NCI-H748 (cell line): Measurements from ENCODE around the gene SEPTIN1.

Source experiments
- DNase-seq: peaks from one replicate; lab custom pipeline; 2025; ENCODE audit not compliant: unreplicated experiment; lab: John Stamatoyannopoulos, UW

Gene SEPTIN1

DNA sequence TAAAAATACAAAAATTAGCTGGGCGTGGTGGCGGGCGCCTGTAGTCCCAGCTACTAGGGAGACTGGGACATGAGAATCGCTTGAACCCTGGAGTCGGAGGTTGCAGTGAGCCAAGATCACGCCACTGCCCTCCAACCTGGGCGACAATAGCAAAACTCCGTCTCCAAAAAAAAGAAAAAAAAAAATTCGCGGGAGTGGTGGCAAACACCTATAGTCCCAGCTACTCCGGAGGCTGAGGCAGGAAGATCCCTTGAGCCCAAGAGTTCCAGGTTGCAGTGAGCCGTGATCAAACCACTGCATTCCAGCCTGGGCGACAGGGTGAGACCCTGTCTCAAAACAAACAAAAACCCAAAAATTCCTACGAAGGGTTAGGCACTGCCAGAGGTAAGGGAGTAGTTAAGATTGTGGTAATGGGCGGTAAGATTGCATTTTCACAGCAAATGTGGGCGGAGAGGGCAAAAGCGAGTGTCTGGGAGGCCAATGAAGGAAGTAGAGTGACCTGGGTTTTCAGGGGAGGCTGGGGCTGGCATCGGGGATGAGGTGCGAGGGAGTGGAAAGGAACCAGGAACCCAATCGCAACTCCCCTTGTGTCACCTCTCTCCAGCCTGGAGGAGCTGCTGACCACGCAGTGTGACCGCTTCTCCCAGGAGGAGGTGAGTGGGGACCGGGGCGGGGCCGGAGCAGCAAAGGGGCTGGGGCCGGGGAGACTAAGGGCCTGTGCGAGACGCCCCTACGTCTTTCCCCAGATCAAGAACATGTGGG is 5.1 kb downstream of the SEPTIN1 start:
- DNase-seq, result no peak

DNA sequence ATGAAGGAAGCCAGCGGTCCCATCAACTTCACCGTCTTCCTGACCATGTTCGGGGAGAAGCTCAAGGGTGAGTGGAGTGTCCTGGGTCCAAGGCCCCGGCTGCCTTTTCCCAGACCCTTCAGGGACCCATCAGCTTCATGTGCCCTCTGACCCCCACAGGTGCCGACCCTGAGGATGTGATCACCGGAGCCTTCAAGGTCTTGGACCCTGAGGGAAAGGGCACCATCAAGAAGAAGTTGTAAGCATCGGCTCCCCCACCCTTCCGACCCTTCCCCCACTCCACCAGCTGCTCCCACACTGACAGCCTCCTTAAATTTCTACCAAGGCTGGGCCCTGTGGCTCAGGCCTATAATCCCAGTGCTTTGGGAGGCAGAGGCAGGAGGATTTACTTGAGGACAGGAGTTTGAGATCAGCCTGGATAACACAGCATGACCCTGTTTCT is 5.9 kb downstream of the SEPTIN1 start:
- DNase-seq, result no peak

- no peak for DNase-seq
Measured at GRCh38 chr16:30375864-30376263, 6.5 kb downstream of the SEPTIN1 start.

- DNase-seq, result no peak
Measured at GRCh38 chr16:30374538-30374937, 7.8 kb downstream of the SEPTIN1 start, which contains the start of gene MYL11. MYL11 (plus strand) TSS chr16:30374802; CDS start chr16:30374858, 56 bp downstream.

DNA sequence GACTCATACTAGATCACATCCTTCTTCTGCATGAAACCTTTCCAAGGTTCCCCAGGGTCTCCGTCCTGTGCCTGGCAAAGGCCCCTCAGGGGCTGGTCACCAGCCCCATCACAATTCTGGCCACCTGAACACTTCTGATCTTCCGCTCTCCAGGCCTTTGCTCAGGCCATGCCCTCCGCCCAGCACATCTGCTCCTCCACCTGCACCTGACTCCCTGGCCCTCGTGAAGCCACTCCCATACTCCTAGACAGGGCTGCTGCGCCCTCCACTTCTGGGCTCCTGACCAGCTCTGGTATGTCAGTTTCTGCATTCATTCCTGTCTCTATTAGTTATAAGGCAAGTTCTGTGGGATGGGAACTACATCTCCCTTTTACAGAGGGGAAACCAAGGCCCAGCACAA is 9.6 kb downstream of the SEPTIN1 start:
- DNase-seq, result no peak

- no peak for DNase-seq
Measured at GRCh38 chr16:30372038-30372712, 10.2 kb downstream of the SEPTIN1 start.

DNA sequence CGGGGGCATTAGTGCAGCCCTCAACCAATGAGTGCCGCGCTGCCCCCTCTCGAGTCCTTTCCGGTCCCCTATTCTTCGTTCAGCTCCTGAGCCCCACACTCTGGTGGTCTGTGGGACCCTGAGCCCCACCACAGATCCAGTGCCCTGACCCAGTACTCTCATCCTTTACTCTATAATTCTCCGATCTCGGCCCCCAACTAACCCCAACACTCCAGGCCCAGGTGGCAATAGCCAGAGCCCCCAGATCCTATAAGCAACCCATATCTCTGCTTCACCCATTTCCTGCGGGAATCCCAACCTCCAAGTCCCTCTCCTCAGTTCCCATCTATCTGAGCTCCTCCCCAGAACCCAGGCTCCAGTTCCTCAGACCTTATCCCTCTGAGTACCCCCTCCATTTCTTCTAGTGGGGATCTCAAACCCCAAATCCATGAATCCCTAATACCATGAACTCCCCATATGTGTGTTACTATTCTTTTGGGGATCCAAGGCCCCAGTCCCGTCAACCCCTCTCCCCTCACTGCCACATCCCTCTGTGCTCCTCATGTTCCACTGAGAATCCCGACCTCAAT is 11.0 kb downstream of the SEPTIN1 start:
- no peak for DNase-seq

DNA sequence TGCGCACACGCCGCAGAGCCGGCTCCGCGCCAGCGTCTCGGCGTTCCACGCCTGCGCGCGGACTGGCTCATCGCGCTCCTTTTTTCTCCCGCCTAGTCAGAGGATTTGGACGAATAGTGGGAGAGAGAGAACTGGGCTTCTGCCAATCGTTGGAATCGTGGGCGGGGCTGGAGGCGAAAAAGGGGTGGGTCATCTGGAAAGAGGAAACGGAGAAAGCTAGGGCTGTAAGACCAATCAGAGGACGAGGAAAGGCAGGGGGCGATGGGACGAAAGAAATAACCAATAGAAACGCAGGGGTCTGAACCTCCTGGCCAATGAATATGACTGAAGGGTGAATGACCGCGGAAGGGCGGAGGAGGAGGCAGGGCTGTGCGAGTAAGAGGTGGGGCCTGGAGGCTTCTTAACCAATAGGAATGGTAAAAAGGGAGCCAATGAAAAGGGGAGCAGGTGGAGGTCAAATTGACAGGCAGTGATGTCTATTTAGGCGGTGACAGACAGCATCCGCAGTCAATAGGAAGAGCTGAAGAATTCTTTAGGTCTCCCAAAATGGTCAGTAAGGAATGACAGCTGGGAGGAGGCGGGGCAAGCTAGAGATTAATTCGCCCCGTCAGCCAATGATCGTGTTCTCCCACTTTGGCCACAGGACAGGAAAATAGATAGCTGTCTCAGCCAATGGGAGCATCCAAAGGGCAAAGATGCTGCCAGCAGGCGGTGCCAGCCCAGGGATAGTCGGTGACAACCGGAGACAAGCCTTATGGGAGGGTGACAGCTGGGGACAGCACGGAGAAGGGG is 11.7 kb downstream of the SEPTIN1 start, which contains the start of gene TBC1D10B:
Gene TBC1D10B (minus strand): TSS at position 39 of the 792 bp plus-strand sequence. CDS start 311 bp downstream, outside the sequence.
- peak; percentile 99 for DNase-seq

GRCh38 chr16:30369938-30370455 is 12.4 kb downstream of the SEPTIN1 start:
- no peak for DNase-seq

GRCh38 chr16:30369091-30369937 is 13.0 kb downstream of the SEPTIN1 start:
- no peak for DNase-seq

- DNase-seq, result no peak
Measured at GRCh38 chr16:30368792-30369090, 13.6 kb downstream of the SEPTIN1 start.

- DNase-seq, result no peak
Measured at GRCh38 chr16:30368122-30368791, 14.1 kb downstream of the SEPTIN1 start.

GRCh38 chr16:30367349-30368009 is 14.9 kb downstream of the SEPTIN1 start:
- DNase-seq, result no peak

DNA sequence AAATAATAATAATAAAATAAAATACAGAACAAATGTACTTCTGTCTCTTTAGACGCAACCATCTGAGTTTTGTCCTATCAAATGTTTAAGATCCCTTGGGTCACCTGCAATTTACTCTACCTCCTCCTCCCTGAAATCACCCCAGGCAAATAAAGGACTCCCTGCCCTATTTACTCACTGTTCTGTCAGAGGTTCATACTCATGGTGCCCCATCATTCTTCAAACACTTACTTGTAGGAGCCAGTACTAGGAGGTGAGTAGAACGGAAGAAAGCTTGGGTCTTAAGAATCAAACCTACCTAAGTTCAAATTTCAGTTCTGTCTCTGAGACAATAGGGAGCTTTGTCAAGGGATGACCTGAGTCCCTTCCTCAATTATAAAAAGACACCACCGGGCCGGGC is 15.8 kb downstream of the SEPTIN1 start:
- DNase-seq, result no peak

DNA sequence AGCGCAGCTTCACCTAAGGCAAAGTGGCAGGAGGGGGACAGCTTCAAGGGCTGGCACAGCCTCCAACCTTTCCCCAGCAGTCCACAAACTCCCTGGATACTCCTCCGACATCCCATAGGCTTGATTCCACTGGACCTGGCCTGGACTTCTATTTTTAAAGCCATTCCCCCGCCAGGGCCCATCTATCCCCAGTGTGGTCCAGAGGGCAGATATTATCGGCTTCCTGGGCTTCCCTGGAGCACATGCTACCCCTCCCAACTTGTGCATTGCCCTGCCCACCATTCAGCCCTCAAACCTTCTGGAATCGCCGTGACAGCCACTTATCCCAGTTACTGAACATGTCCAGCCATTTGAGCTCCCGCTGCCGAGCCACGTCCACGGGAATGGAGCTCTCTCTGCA is 17.2 kb downstream of the SEPTIN1 start:
- DNase-seq, result no peak

GRCh38 chr16:30361180-30361579 is 21.2 kb downstream of the SEPTIN1 start:
- no peak for DNase-seq

DNA sequence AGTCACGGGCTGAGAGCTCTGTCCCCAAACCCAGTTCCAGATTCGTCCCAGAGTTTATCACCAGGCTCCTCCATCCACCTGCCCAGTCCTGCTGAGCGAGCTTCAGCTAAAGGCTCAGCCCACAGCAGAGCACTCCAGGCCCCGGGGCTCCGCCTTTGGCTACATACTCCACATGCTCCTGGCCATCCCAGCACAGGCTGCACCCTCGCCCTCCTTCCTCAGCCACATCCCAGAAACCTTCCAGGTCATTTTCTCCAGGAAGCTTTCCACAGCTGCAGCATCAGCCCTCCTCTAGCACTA is 22.5 kb downstream of the SEPTIN1 start:
- DNase-seq, result no peak

- DNase-seq, result no peak
Measured at GRCh38 chr16:30358990-30359870, 23.1 kb downstream of the SEPTIN1 start.
